ENCODE results near the gene ZKSCAN3. TPM values are rescaled to one million over a fixed set of nuclear protein-coding genes. Genes with fewer than 3 reads are reported as not detected.

The ZKSCAN3 gene
- total and polyA plus RNA-seq, 10 of the 15 experiments (the other 5 are each of a cell fraction or from before 2014, with no cell fraction given) = 0.86 to 4.3 (median 3.1) TPM

DNA sequence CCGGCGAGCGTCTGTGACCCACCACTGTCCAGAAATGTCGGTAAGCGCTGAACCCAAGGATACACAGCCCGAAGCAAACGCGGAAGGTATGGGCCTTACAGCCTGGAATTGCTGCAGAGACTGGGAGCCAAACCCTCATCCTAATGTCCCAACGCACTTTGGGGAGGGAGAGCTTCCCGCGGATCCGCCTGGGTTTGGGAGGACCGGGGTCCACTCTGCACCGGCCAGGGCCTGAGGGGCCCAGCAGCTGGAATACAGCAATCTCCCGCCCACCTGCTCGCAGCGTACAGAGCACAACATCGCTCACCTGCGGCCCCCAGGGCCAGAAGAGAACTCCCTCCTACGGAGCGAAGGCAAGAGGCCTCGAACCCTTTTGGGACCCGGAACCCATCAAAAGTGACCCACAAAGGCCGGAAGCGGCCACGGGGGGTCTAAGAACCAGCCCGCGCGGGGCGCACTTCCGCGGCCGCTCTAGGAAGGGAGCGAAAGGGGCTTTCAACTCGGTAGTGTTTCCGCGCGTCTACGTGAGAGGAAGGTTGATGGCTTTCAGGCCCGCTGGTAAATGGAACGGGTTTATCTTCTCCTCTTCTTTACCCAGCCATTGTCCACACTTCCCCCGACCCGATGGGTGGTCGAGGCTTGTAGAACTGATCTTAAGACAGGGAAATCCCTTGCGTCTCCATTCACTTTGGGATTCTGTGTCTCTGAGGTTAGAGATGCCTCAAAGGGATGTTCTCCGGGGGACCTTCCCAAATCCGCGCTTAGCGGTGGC lies 49.8 kb downstream of the ZKSCAN3 start, which contains the start of gene ZSCAN12 (continued):
- TF ChIP-seq NFYA (IDR thresholded peaks at IDR 0.05; ENCODE audit: borderline replicate concordance, low read depth, low read length) (no peak), PAX5 (IDR thresholded peaks at IDR 0.05; ENCODE audit: borderline replicate concordance, low read depth, low read length) (no peak), CBX5 (IDR thresholded peaks at IDR 0.05; ENCODE audit: low read depth) (peak; percentile 86; the same call in 1 of the 2 replicates), RFX5 (IDR thresholded peaks at IDR 0.05; ENCODE audit: low read depth, low read length) (0 out of 2 replicates have a peak, but pooled peaks have one; percentile 29), HDAC2 (IDR thresholded peaks at IDR 0.05) (no peak), TARDBP (IDR thresholded peaks at IDR 0.05; ENCODE audit: borderline replicate concordance) (peak; percentile 72), FOXK2 (IDR thresholded peaks at IDR 0.05) (no peak), SMARCA5 (IDR thresholded peaks at IDR 0.05) (peak; percentile 89), BMI1 (IDR thresholded peaks at IDR 0.05; ENCODE audit: borderline replicate concordance) (no peak), NFYB (IDR thresholded peaks at IDR 0.05; ENCODE audit: insufficient read depth, low read depth, low read length) (no peak), ZNF274 (IDR thresholded peaks at IDR 0.05; ENCODE audit: insufficient read depth, insufficient read length) (no peak), TCF3 (IDR thresholded peaks at IDR 0.05; ENCODE audit: borderline replicate concordance, insufficient read depth, low read depth, low read length) (peak; percentile 67; the same call in 1 of the 2 replicates), RUNX3 (IDR thresholded peaks at IDR 0.05; ENCODE audit: low read length) (peak; percentile 88), SPI1 (IDR thresholded peaks at IDR 0.05; ENCODE audit: borderline replicate concordance, insufficient read depth, low read depth, low read length) (no peak), GATAD2B (conservative IDR thresholded peaks at IDR 0.05; ENCODE audit: low read depth) (peak; percentile 83), EED (IDR thresholded peaks at IDR 0.05; ENCODE audit: low read depth) (peak; percentile 63), EZH2 (IDR thresholded peaks at IDR 0.05; ENCODE audit: borderline replicate concordance, control insufficient read depth, low read depth, low read length) (no peak)
- TF ChIP-seq, protein P1, sequence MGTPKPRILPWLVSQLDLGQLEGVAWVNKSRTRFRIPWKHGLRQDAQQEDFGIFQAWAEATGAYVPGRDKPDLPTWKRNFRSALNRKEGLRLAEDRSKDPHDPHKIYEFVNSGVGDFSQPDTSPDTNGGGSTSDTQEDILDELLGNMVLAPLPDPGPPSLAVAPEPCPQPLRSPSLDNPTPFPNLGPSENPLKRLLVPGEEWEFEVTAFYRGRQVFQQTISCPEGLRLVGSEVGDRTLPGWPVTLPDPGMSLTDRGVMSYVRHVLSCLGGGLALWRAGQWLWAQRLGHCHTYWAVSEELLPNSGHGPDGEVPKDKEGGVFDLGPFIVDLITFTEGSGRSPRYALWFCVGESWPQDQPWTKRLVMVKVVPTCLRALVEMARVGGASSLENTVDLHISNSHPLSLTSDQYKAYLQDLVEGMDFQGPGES (IDR thresholded peaks at IDR 0.05) = no peak
- TF ChIP-seq, protein P2, sequence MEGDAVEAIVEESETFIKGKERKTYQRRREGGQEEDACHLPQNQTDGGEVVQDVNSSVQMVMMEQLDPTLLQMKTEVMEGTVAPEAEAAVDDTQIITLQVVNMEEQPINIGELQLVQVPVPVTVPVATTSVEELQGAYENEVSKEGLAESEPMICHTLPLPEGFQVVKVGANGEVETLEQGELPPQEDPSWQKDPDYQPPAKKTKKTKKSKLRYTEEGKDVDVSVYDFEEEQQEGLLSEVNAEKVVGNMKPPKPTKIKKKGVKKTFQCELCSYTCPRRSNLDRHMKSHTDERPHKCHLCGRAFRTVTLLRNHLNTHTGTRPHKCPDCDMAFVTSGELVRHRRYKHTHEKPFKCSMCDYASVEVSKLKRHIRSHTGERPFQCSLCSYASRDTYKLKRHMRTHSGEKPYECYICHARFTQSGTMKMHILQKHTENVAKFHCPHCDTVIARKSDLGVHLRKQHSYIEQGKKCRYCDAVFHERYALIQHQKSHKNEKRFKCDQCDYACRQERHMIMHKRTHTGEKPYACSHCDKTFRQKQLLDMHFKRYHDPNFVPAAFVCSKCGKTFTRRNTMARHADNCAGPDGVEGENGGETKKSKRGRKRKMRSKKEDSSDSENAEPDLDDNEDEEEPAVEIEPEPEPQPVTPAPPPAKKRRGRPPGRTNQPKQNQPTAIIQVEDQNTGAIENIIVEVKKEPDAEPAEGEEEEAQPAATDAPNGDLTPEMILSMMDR (IDR thresholded peaks at IDR 0.05 in 2 of 3, conservative IDR thresholded peaks at IDR 0.05 in 1 of 3; ENCODE audit: control insufficient read depth in 2 of 3, extremely low read depth in 1 of 3, insufficient read depth in 1 of 3, low read depth in 3 of 3, low read length in 3 of 3) = peak; percentile 50 to 59 (median 54)
- TF ChIP-seq, protein P3, sequence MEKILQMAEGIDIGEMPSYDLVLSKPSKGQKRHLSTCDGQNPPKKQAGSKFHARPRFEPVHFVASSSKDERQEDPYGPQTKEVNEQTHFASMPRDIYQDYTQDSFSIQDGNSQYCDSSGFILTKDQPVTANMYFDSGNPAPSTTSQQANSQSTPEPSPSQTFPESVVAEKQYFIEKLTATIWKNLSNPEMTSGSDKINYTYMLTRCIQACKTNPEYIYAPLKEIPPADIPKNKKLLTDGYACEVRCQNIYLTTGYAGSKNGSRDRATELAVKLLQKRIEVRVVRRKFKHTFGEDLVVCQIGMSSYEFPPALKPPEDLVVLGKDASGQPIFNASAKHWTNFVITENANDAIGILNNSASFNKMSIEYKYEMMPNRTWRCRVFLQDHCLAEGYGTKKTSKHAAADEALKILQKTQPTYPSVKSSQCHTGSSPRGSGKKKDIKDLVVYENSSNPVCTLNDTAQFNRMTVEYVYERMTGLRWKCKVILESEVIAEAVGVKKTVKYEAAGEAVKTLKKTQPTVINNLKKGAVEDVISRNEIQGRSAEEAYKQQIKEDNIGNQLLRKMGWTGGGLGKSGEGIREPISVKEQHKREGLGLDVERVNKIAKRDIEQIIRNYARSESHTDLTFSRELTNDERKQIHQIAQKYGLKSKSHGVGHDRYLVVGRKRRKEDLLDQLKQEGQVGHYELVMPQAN (conservative IDR thresholded peaks at IDR 0.05) = peak; percentile 62; the same call in 1 of the 2 replicates
- TF ChIP-seq, protein P4, sequence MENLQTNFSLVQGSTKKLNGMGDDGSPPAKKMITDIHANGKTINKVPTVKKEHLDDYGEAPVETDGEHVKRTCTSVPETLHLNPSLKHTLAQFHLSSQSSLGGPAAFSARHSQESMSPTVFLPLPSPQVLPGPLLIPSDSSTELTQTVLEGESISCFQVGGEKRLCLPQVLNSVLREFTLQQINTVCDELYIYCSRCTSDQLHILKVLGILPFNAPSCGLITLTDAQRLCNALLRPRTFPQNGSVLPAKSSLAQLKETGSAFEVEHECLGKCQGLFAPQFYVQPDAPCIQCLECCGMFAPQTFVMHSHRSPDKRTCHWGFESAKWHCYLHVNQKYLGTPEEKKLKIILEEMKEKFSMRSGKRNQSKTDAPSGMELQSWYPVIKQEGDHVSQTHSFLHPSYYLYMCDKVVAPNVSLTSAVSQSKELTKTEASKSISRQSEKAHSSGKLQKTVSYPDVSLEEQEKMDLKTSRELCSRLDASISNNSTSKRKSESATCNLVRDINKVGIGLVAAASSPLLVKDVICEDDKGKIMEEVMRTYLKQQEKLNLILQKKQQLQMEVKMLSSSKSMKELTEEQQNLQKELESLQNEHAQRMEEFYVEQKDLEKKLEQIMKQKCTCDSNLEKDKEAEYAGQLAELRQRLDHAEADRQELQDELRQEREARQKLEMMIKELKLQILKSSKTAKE (IDR thresholded peaks at IDR 0.05; ENCODE audit: low read depth, poor library complexity, severe bottlenecking) = peak; percentile 39
- TF ChIP-seq, protein P5, sequence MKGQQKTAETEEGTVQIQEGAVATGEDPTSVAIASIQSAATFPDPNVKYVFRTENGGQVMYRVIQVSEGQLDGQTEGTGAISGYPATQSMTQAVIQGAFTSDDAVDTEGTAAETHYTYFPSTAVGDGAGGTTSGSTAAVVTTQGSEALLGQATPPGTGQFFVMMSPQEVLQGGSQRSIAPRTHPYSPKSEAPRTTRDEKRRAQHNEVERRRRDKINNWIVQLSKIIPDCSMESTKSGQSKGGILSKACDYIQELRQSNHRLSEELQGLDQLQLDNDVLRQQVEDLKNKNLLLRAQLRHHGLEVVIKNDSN (IDR thresholded peaks at IDR 0.05; ENCODE audit: borderline replicate concordance, extremely low read length, insufficient read depth, low read depth, low read length) = no peak

Data from GM12878 (cell line).